Ishikawa (cell line): ENCODE results near the gene SFMBT1.

Experiments
- CEBPB ChIP-seq: IDR thresholded peaks from 2 replicates; pipeline ENCODE4 v1.6.1; 2012
- CREB1 ChIP-seq: IDR thresholded peaks from 2 replicates; pipeline ENCODE4 v1.6.1; 2012; ENCODE audit warnings: low read depth
- EGR1 ChIP-seq: IDR thresholded peaks from 2 replicates; pipeline ENCODE4 v1.6.1; 2012
- EP300 ChIP-seq: IDR thresholded peaks from 2 replicates; pipeline ENCODE4 v1.6.1; 2012; ENCODE audit warnings: borderline replicate concordance
- FOXM1 ChIP-seq: IDR thresholded peaks from 2 replicates; pipeline ENCODE4 v1.6.1; 2012; ENCODE audit warnings: low read depth, borderline replicate concordance
- NFIC ChIP-seq: IDR thresholded peaks from 2 replicates; pipeline ENCODE4 v1.6.1; 2012
- RAD21 ChIP-seq: IDR thresholded peaks from 2 replicates; pipeline ENCODE4 v1.6.1; 2012; ENCODE audit warnings: low read depth
- TAF1 ChIP-seq: IDR thresholded peaks from 2 replicates; pipeline ENCODE4 v1.6.1; 2012; ENCODE audit warnings: low read depth, mild to moderate bottlenecking
- TCF12 ChIP-seq: IDR thresholded peaks from 2 replicates; pipeline ENCODE4 v1.6.1; 2012; ENCODE audit warnings: low read depth
- TEAD4 ChIP-seq: IDR thresholded peaks from 2 replicates; pipeline ENCODE4 v1.6.1; 2012
- YY1 ChIP-seq: IDR thresholded peaks from 2 replicates; pipeline ENCODE4 v1.6.1; 2012; ENCODE audit warnings: low read depth
- ZBTB7A ChIP-seq: IDR thresholded peaks from 2 replicates; pipeline ENCODE4 v1.6.1; 2012; ENCODE audit warnings: low read depth
- TF ChIP-seq, protein P1 (sequence below): IDR thresholded peaks from 2 replicates; pipeline ENCODE4 v1.6.1; 2012
- TF ChIP-seq, protein P2 (sequence below): IDR thresholded peaks from 2 replicates; pipeline ENCODE4 v1.6.1; 2012
- TF ChIP-seq, protein P3 (sequence below): IDR thresholded peaks from 2 replicates; pipeline ENCODE4 v1.6.1; 2012; ENCODE audit warnings: low read depth, mild to moderate bottlenecking

Gene SFMBT1

GRCh38 chr3:52895418-52895817 lies 150.5 kb downstream of the SFMBT1 start:
- no peak for TF ChIP-seq CEBPB
- no peak for TF ChIP-seq TAF1
- TF ChIP-seq EGR1, result no peak
- TF ChIP-seq EP300, result no peak
- no peak for TF ChIP-seq TEAD4
- no peak for TF ChIP-seq CREB1
- no peak for TF ChIP-seq FOXM1
- TF ChIP-seq TCF12, result no peak
- TF ChIP-seq, protein P1, sequence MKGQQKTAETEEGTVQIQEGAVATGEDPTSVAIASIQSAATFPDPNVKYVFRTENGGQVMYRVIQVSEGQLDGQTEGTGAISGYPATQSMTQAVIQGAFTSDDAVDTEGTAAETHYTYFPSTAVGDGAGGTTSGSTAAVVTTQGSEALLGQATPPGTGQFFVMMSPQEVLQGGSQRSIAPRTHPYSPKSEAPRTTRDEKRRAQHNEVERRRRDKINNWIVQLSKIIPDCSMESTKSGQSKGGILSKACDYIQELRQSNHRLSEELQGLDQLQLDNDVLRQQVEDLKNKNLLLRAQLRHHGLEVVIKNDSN, result no peak
- TF ChIP-seq, protein P2, sequence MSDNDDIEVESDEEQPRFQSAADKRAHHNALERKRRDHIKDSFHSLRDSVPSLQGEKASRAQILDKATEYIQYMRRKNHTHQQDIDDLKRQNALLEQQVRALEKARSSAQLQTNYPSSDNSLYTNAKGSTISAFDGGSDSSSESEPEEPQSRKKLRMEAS, result no peak
- no peak for TF ChIP-seq NFIC
- TF ChIP-seq RAD21, result no peak
- no peak for TF ChIP-seq ZBTB7A

DNA sequence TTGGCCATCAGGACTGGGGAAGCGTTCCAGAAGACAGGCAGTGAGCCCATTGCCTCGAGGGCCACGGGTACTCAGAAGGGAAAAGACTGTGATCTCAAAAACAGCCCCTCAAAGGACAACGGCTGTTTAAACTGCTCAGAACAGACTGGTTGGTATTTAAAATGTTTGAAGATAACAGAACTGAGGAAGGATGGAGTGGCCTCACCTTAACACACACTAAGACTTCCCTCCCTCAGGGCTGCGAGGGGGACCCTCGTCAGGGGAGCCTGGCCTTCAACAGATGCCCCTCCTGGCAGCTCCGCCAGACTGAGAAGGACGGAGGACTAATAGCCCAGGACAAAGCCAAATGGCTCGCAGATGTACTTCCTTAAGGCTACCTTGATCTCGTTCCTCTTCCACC lies 151.1 kb downstream of the SFMBT1 start:
- no peak for TF ChIP-seq CEBPB
- no peak for TF ChIP-seq CREB1

DNA sequence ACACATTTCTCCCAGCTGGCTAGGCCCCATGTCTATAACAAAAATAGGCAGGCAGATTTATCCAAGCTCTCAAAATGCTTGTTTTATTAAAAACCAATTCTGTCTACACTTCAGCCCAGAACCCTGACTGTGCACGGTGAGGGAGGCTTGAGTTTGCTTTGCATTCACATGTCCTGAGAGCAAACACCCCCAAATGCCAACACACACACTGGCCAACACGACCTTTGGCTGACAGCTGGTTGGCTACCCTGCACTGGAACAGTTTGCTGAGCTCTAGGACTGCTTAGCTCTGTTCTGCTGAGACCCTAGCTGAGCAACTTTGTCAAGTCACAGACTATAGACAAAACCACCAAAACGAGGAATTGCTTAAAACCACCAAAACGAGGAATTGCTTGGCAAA lies 152.2 kb downstream of the SFMBT1 start:
- no peak for TF ChIP-seq FOXM1
- TF ChIP-seq CREB1, result no peak
- no peak for TF ChIP-seq ZBTB7A

DNA sequence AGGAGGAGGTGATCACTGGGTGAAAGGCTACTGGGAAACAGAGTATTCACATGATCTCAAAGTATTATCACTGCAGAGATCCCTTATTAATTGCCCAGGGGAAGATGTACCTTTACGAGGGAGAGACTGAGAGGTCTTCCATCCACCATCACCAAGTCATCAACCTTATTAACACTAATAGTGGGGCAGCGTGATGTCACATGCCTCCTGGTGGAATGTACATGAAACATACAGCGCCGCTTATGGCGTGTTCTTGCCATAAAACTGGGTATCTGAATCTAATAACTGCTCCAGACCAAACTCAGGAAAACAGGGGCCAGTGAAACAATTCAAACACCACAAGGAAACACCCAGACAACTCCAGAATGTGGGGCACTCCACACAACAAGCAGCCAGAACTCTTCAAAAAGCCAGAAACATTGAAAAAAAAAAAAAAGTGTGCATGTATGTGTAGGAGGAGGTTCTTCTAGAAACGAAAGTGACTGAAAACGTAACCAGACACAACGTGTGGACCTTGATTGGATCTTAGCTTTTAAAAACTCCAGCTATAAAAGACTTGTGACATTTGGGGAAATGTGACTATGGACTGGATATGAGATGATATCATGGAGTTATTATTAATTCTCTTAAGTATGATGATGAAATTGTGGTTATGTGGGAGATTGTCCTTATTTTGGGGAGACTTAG lies 153.1 kb downstream of the SFMBT1 start:
- TF ChIP-seq, protein P1, result no peak
- TF ChIP-seq CEBPB (no peak), TEAD4 (no peak), FOXM1 (no peak), TAF1 (no peak)

DNA sequence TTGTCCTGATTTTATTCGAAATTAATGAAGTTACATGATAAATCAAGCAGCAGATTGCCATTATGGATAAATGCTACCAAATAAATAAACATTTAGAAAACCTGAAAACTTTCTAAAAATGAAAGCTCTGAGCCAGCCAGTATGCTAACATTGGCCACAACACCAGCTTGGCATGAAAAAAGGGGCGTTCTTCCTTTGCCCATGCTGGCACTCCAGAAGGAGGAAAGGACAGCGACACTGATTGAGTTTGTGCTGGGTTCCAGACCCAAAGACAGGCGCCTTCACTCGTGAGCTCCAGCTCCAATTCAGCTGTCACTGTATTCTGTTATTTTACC lies 153.6 kb downstream of the SFMBT1 start:
- TF ChIP-seq YY1 (no peak), TAF1 (no peak), TCF12 (no peak), RAD21 (no peak), EP300 (no peak), FOXM1 (no peak), NFIC (no peak), CREB1 (no peak), EGR1 (no peak), ZBTB7A (no peak), TEAD4 (no peak)
- TF ChIP-seq, protein P1, result no peak

GRCh38 chr3:52891615-52892081 lies 154.2 kb downstream of the SFMBT1 start:
- TF ChIP-seq, protein P1, result no peak
- TF ChIP-seq CREB1, result no peak
- TF ChIP-seq ZBTB7A, result no peak
- no peak for TF ChIP-seq RAD21
- TF ChIP-seq TAF1, result no peak
- no peak for TF ChIP-seq CEBPB
- TF ChIP-seq, protein P2, result no peak
- TF ChIP-seq TCF12, result no peak
- no peak for TF ChIP-seq YY1
- TF ChIP-seq FOXM1, result no peak
- no peak for TF ChIP-seq NFIC
- TF ChIP-seq EGR1, result no peak
- no peak for TF ChIP-seq TEAD4
- TF ChIP-seq, protein P3, sequence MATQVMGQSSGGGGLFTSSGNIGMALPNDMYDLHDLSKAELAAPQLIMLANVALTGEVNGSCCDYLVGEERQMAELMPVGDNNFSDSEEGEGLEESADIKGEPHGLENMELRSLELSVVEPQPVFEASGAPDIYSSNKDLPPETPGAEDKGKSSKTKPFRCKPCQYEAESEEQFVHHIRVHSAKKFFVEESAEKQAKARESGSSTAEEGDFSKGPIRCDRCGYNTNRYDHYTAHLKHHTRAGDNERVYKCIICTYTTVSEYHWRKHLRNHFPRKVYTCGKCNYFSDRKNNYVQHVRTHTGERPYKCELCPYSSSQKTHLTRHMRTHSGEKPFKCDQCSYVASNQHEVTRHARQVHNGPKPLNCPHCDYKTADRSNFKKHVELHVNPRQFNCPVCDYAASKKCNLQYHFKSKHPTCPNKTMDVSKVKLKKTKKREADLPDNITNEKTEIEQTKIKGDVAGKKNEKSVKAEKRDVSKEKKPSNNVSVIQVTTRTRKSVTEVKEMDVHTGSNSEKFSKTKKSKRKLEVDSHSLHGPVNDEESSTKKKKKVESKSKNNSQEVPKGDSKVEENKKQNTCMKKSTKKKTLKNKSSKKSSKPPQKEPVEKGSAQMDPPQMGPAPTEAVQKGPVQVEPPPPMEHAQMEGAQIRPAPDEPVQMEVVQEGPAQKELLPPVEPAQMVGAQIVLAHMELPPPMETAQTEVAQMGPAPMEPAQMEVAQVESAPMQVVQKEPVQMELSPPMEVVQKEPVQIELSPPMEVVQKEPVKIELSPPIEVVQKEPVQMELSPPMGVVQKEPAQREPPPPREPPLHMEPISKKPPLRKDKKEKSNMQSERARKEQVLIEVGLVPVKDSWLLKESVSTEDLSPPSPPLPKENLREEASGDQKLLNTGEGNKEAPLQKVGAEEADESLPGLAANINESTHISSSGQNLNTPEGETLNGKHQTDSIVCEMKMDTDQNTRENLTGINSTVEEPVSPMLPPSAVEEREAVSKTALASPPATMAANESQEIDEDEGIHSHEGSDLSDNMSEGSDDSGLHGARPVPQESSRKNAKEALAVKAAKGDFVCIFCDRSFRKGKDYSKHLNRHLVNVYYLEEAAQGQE, result no peak
- TF ChIP-seq EP300, result no peak

- TF ChIP-seq YY1, result no peak
- no peak for TF ChIP-seq CREB1
- TF ChIP-seq EP300, result no peak
- no peak for TF ChIP-seq EGR1
- no peak for TF ChIP-seq TAF1
Measured at GRCh38 chr3:52891164-52891563, 154.7 kb downstream of the SFMBT1 start.
